Astrocyte of the cerebellum (primary cell): ENCODE data around the gene GLCCI1.

Experiments
- DNase-seq: peaks from one replicate; pipeline ENCODE4 v3.0.0-alpha.2; 2011; ENCODE audit warnings: low read depth
- H3K4me3 ChIP-seq: 2 replicates; pipeline ENCODE4 v1.5.1; 2011; ENCODE audit warnings: mild to moderate bottlenecking, low read depth, low read length, moderate library complexity
- CTCF ChIP-seq: IDR thresholded peaks from 2 replicates; pipeline ENCODE4 v1.5.1; 2012; ENCODE audit warnings: low read length, low read depth, moderate library complexity, mild to moderate bottlenecking; ENCODE audit errors: missing control alignments
- in situ Hi-C: cut with HindIII; loops from 2 replicates; pipeline ENCODE4 v1.10.0; 2017; ENCODE audit warnings: low sequenced_read_pairs

GLCCI1 gene

GRCh38 chr7:8112685-8113084 is 144.1 kb downstream of the GLCCI1 start:
- TF ChIP-seq CTCF: no peak
- in situ Hi-C loops: no loop called here
- no peak overlapping the region for H3K4me3 ChIP-seq
- no peak for DNase-seq

- in situ Hi-C loops: no loop called here
- no peak overlapping the region for H3K4me3 ChIP-seq
- no peak for DNase-seq
- TF ChIP-seq CTCF: no peak
These were observed 144.6 kb downstream of the GLCCI1 start for GRCh38 chr7:8113184-8113583.

- no peak for DNase-seq
- H3K4me3 ChIP-seq: no peak overlapping the region
- TF ChIP-seq CTCF: no peak
- in situ Hi-C loops: no loop called here
These were observed 145.6 kb downstream of the GLCCI1 start for GRCh38 chr7:8114175-8114574.

GRCh38 chr7:8115547-8116402 is 147.2 kb downstream of the GLCCI1 start:
- no peak for TF ChIP-seq CTCF
- in situ Hi-C loops: no loop called here
- H3K4me3 ChIP-seq: no peak overlapping the region
- DNase-seq: no peak

GRCh38 chr7:8117195-8117594 is 148.6 kb downstream of the GLCCI1 start:
- DNase-seq: no peak
- TF ChIP-seq CTCF: no peak
- no peak overlapping the region for H3K4me3 ChIP-seq
- in situ Hi-C loops: no loop called here

- in situ Hi-C loops: no loop called here
- TF ChIP-seq CTCF: no peak
- no peak for DNase-seq
- no peak overlapping the region for H3K4me3 ChIP-seq
These were observed 150.7 kb downstream of the GLCCI1 start for GRCh38 chr7:8119262-8119661.
